GM12892 (cell line): ENCODE measurements around the gene VPS13D.

Experiments used
- POLR2A ChIP-seq: IDR thresholded peaks from 2 replicates; pipeline ENCODE4 v1.6.1; 2011; ENCODE audit warnings: low read depth, low read length, control low read depth
- POLR2AphosphoS5 ChIP-seq: IDR thresholded peaks from 2 replicates; pipeline ENCODE4 v1.6.1; 2011; ENCODE audit warnings: low read depth, low read length, control low read depth
- TAF1 ChIP-seq: IDR thresholded peaks from 2 replicates; pipeline ENCODE4 v1.6.1; 2011; ENCODE audit warnings: low read depth, mild to moderate bottlenecking, control low read depth, low read length, borderline replicate concordance

GRCh38 chr1:12506281-12507280, 276.8 kb downstream of the VPS13D start:
- TF ChIP-seq POLR2AphosphoS5 (no peak), POLR2A (no peak), TAF1 (no peak)
